Stimulated activated CD4-positive, alpha-beta T cell treated with anti-CD3 and anti-CD28 coated beads, Interleukin-4, amount 100 ng/mL, for 4 hours (primary cell): ENCODE results near the gene ZBTB46.

Experiments
- DNase-seq, 2 experiments: peaks; one replicate each; pipeline ENCODE4 v3.0.0-alpha.2; 2020

ZBTB46 gene

GRCh38 chr20:63744158-63744557 is 86.9 kb downstream of the ZBTB46 start:
- no peak for DNase-seq

- no peak for DNase-seq
Measured at GRCh38 chr20:63743210-63743970, 87.7 kb downstream of the ZBTB46 start.

- no peak for DNase-seq
Measured at GRCh38 chr20:63742381-63743024, 88.6 kb downstream of the ZBTB46 start.

- DNase-seq: no peak
Measured at GRCh38 chr20:63741676-63742380, 89.2 kb downstream of the ZBTB46 start.

GRCh38 chr20:63741354-63741675 is 89.7 kb downstream of the ZBTB46 start:
- no peak for DNase-seq

- no peak for DNase-seq
Measured at GRCh38 chr20:63740627-63741353, 90.3 kb downstream of the ZBTB46 start.

GRCh38 chr20:63740070-63740626 is 90.9 kb downstream of the ZBTB46 start:
- DNase-seq: peak in 1 of 2 experiments; percentile 40

- peak; percentile 53 to 71 for DNase-seq
Measured at GRCh38 chr20:63739130-63740069, 91.7 kb downstream of the ZBTB46 start, which contains the start of gene SLC2A4RG. TSS of gene SLC2A4RG (plus strand) at chr20:63739776. CDS start at chr20:63739913, 137 bp downstream.

GRCh38 chr20:63738687-63739129 is 92.4 kb downstream of the ZBTB46 start:
- DNase-seq: no peak

- peak in 1 of 2 experiments; percentile 36 for DNase-seq
Measured at GRCh38 chr20:63737945-63738686, 92.9 kb downstream of the ZBTB46 start.

GRCh38 chr20:63737695-63737944 is 93.4 kb downstream of the ZBTB46 start:
- DNase-seq: no peak

GRCh38 chr20:63736893-63737694 is 94.0 kb downstream of the ZBTB46 start:
- DNase-seq: peak; percentile 43 to 55

- DNase-seq: peak; percentile 51 to 72
Measured at GRCh38 chr20:63735859-63736718, 95.0 kb downstream of the ZBTB46 start, which contains the start of gene LIME1. TSS of gene LIME1 (plus strand) at chr20:63736664. CDS start at chr20:63737550, 886 bp downstream.

GRCh38 chr20:63734946-63735858 is 95.9 kb downstream of the ZBTB46 start:
- no peak for DNase-seq

GRCh38 chr20:63734111-63734945 is 96.7 kb downstream of the ZBTB46 start:
- DNase-seq: no peak

- DNase-seq: no peak
Measured at GRCh38 chr20:63733579-63734081, 97.4 kb downstream of the ZBTB46 start.

GRCh38 chr20:63733117-63733516 is 97.9 kb downstream of the ZBTB46 start:
- DNase-seq: no peak
